NCI-H146 treated with DMSO at 0.1 percent for 48 hours (cell line): ENCODE data around the gene CEP164.
"Not testable (repeated sequence)": the region's sequence is repeated elsewhere in the genome, so short reads cannot be mapped to it uniquely, and the experiment has no call there.

ENCODE experiments used
- DNase-seq: peaks from one replicate; lab custom pipeline; 2025; ENCODE audit not compliant: unreplicated experiment; lab: John Stamatoyannopoulos, UW

CEP164 gene

DNA sequence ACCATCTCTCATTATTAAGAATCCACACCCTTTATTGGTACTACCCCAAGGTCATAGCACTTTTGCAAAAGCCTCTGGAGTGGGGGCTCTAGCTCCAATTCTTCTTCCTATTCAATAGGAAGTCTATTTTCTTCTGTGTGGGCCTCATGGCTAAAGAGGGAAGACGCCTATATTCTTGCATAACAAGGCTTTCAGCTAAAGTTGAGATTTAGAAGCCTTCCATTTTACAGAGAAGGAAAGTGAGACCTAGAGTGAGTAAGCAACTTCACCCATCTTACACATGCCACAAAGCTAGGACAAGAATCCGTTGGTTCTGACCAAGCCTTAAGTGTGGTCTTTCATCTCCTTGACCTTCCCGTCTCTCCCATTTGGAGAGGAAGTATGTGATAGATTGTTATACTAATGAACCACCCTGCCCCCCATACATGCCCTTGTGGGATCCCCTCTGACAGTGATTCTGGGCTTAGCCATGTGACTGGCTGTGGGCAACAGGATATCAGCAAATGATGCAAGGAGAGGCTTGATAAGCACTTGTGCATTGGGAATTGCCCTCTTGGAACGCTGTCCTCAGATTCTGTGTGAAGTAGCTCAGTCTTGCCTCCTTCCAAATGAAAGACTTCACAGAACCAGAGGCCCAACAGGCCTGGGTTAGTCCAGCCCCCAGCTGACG, 23.9 kb upstream of the CEP164 start:
- no peak for DNase-seq

DNA sequence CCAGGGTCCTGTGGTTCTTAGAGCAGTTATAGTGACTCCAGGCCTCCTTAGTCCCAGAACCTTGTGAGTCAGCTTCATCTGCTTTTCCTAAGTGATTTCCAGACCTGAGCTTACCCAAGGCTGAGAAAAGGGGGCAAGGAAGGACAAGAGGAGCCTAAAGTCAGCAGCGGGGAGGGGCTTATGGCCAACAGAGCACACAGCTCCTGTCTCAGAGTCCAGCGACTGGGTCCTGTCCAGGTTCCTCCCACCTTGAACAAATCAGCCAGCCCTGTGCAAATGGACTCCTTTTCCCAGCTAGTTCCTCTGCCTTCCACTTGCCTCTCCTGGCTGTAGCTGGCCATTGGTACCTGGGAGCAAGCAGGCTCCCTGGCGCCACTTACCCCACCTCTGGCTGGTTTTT, 22.5 kb upstream of the CEP164 start:
- no peak for DNase-seq

- DNase-seq = no peak
These were observed 18.3 kb upstream of the CEP164 start for GRCh38 chr11:117309310-117309709.

DNA sequence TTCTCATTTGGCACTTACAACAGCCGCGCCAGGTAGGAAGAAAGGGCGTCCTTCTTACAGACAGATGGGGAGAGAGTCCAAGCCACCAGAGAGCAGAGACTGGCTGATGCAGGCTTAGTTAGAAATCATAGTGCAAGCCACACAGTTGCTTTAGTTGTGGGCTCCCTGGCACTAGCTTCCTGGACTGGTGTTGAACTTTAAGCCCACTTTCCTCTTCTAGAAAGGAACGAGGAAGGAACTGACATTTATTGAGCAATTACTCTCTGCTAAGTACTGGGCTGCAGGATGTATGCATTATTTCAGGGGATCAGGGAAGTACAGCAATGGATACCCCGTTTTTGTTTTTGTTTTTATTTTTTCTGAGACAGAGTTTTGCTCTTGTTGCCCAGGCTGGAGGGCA, 14.6 kb upstream of the CEP164 start:
- no peak for DNase-seq

- DNase-seq = no peak
These were observed 13.6 kb upstream of the CEP164 start for GRCh38 chr11:117313828-117314768.

DNA sequence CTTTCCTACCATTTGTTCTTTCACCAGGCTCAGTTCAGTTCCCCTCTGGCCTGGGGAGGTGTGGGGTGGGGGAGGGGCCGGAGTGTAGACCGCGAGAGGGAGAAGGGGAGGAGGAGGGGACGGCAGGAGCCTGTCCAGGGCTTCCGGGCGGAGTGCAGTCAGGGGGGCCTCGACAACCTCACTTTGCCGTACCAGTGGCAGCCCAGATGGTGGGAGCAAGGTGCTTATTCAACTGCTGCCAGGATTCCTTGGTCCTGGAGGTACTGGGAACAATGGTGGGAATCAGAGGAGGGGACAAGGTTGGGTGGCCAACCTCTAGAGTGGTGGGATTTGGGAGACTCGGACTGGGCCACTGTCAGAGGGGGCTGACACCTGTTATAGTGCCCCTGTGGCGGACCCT, 12.8 kb upstream of the CEP164 start:
- no peak for DNase-seq

GRCh38 chr11:117315285-117316196, 12.1 kb upstream of the CEP164 start:
- no peak for DNase-seq

- peak; percentile 61 for DNase-seq
These were observed 11.3 kb upstream of the CEP164 start, which contains the start of gene BACE1 for GRCh38 chr11:117316197-117316961. BACE1 (minus strand) TSS chr11:117316256; CDS start chr11:117315795, 461 bp downstream.

DNA sequence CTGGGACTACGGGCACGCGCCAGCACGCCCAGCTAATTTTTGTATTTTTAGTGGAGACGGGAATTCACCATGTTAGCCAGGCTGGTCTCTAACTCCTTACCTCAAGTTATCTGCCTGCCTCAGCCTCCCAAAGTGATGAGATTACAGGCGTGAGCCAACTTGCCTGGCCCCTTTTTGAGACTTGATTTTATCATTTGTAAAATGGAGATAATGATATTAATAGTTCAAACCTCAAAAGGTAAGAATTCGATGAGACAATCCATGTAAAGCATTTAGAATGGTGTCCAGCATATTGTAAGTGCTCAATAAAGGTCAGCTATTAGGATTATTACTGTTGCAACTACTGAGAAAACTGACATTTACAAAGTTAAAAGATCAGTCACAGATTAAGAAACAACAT, 8.9 kb upstream of the CEP164 start:
- no peak for DNase-seq

GRCh38 chr11:117319214-117319840, 8.3 kb upstream of the CEP164 start:
- DNase-seq = no peak

GRCh38 chr11:117327255-117327566, 443 bp upstream of the CEP164 start:
- DNase-seq = not testable (repeated sequence)

- DNase-seq = peak; percentile 55
These were observed 839 bp downstream of the CEP164 start for GRCh38 chr11:117328375-117329010.

DNA sequence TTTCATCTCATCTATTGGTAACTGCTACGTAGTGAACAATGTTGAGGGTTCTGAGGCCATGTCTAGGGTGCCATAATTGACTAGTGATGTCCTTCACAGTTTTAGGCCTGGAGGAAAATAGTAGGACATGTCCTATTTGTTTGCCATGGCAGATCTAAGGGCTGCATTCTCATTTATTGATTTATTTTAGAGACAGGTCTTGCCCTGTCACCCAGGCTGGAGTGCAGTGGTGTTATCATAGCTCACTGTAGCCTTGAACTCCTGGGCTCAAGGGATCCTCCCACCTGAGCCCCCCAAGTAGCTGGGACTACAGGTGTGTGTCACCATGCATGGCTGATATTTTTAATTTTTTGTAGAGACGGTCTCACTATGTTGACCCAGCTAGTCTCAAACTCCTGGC, 5.2 kb downstream of the CEP164 start:
- DNase-seq = no peak

- no peak for DNase-seq
These were observed 6.3 kb downstream of the CEP164 start for GRCh38 chr11:117333917-117334316.

DNA sequence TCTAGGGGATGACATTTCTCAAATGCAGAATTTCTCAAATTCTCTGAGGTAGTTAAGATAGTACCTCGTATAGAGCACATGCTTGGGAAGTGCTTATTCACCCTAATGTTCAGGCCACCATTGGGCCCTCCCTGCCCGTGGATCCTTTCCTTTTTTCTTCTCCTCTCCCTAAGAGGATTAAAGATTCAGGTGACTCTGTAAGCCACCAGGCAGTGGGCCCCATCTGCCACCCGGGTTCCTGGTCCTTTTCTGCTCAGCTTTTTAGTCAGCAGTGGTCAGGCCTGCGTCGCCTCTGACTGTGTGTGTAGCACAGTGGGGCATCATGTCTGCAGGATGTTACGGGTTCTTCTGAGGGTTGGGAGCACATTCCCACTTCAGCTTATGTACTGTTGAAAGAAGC, 7.2 kb downstream of the CEP164 start:
- DNase-seq = no peak

DNA sequence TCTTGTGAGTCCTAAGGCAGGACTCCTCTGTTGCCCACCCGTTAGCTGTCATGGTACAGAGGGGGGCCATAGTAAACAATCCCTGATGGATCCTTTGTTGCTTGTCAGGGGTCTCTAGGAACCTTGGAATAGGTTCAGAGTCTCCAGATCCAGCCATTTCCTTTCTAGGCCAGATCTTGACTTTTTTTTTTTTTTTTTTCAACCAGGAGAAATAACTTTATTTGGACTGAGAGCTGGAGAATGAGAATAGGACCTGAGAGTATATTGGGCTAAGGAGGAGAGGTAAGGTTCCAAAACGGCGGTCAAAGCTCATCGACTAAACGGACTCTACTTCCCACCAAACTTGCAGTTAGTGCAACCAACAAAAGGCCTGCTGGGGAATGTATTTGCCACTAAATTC, 7.7 kb downstream of the CEP164 start:
- no peak for DNase-seq

DNA sequence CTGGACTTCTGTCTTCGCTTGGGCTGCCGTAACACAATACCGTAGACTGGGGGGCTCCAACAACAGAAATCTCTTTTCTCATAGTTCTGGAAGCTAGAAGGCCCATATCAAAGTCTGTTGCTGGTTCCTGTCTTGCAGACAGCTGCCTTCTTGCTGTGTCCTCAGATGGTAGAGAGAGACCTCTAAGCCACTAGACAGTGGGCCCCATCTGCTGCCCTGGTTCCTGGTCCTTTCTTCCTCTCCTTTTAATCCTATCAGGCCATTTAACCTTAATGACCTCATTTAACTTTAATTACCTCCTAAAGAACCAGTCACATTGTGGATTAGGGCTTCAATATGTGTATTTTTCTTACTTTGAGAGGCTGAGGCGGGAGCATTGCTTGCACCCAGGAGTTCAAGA, 9.4 kb downstream of the CEP164 start:
- no peak for DNase-seq

DNA sequence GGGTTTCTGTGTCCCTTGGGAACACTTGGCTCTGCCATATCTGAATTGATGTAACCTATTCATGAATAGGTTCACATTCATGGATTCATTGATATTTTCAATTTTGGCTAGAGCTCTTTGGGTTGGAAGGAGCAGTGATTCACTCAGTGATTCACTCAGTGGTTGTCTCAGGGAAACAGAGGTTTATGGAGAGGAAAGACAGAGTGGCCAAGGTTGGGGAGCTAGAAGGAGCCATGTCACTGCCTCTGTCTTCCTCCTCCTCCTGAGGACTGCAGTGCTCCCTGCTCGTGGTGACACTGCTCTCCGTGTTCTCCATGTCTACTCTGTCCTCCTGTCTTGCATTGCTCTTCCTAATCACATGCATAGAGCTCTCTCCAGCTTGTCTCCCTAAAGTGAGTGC, 17.4 kb downstream of the CEP164 start:
- no peak for DNase-seq

DNA sequence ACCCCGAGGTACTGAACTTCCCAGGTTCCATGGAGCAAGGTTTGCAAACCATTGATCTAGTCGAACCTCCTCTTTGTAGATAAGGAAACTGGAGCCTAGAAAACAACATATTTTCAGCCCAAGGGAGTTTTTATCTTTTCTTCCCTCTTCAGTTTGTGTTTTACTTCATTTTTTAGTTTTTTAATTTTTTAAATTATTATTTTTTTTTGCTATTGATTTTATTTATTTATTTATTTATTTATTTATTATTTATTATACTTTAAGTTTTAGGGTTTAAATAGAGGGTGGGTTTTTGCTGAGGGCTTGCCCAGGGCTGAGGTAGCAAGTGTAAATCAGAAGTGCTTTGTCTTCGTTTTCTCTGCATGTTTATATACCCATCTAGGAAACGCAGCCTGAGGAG, 26.9 kb downstream of the CEP164 start:
- no peak for DNase-seq
